ENCODE results near the gene PNN. TPM values are rescaled to one million over a fixed set of nuclear protein-coding genes. Genes with fewer than 3 reads are reported as not detected.

PNN gene
- total RNA-seq, 1 experiment from 2014 or later, result 167 TPM

DNA sequence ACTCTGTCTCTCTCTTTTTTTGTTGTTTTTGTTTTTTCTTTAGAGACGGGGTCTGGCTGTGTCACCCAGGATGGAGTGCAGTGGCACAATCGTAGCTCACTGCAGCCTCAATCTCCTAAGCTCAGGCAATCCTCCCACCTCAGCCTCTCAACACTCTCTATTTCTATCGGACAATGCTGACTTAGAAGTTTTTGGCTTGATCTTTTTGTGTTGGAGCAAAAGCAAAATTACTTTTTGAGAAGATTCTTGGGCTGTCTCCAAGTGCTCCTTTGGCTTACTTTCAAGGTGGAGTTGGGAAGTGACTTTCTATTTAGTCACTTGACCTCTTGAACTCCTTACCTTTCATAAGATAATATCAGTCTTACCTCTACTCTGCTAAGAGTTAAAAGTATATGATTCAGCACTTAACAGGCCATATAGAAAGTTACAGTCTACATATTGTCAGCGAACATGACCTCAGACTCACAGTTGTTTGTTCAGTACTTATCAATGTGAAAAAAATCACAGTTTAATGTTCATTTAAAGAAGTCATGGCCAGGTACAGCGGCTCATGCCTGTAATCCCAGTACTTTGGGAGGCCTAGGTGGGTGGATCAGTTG is 43.2 kb downstream of the PNN start:
- Histone ChIP-seq H3K56ac (ENCODE audit: insufficient read length, low read depth, low read length) (no peak overlapping the region), H3K4me1 (ENCODE audit: insufficient read depth, low read length) (no peaks in the 10 kb centered on the region; the same call in 1 of the 2 replicates), H3K79me1 (ENCODE audit: insufficient read depth, low read depth, low read length, poor library complexity, severe bottlenecking) (no peaks in the 10 kb centered on the region), H3K4ac (ENCODE audit: low read depth, low read length) (no peak overlapping the region), H2AFZ (ENCODE audit: low read length) (no peak overlapping the region), H3K79me2 (ENCODE audit: insufficient read depth, low read length) (no peaks in the 10 kb centered on the region), H4K91ac (ENCODE audit: insufficient read length, low read depth, low read length) (no peak overlapping the region), H3K18ac (ENCODE audit: insufficient read length, low read depth, low read length) (no peak overlapping the region), H4K5ac (ENCODE audit: insufficient read length, low read depth, low read length) (no peak overlapping the region), H3K14ac (ENCODE audit: insufficient read depth, low read length) (no peak overlapping the region), H2BK12ac (ENCODE audit: insufficient read length, low read depth, low read length) (no peak overlapping the region), H4K20me1 (ENCODE audit: control insufficient read depth, insufficient read depth, insufficient read length) (no peaks in the 10 kb centered on the region), H2BK15ac (ENCODE audit: low read depth, low read length) (no peak overlapping the region), H3K4me2 (ENCODE audit: insufficient read depth, insufficient read length, low read length) (no peak overlapping the region), H3T11ph (ENCODE audit: low read length) (no peak overlapping the region), H2BK5ac (ENCODE audit: insufficient read length, low read length) (no peak overlapping the region), H3K27ac (ENCODE audit: insufficient read length, low read depth, low read length) (no peak overlapping the region), H3K9me3 (ENCODE audit: control insufficient read depth, low read depth, low read length) (no peaks in the 10 kb centered on the region), H2AK5ac (ENCODE audit: insufficient read length, low read length) (no peak overlapping the region), H3K9ac (ENCODE audit: extremely low read depth, insufficient read length, low read length) (no peak overlapping the region), H3K23me2 (ENCODE audit: insufficient read length, low read depth, low read length, poor library complexity, severe bottlenecking) (no peaks in the 10 kb centered on the region), H4K8ac (replicated peaks; ENCODE audit: insufficient read length, low read depth, low read length) (no peak overlapping the region), H3K27me3 (ENCODE audit: insufficient read depth, low read length) (no peaks in the 10 kb centered on the region), H2BK20ac (ENCODE audit: low read depth, low read length, poor library complexity, severe bottlenecking) (no peak overlapping the region), H3K23ac (ENCODE audit: insufficient read length, low read depth, low read length) (no peak overlapping the region), H2BK120ac (ENCODE audit: low read depth, low read length, poor library complexity, severe bottlenecking) (no peak overlapping the region)
- Mint-ChIP-seq H3K27me3 (ENCODE audit: low read depth) (no peaks in the 10 kb centered on the region), H3K9me3 (no peaks in the 10 kb centered on the region), H3K27ac (peak overlapping the region in 2 of 3 experiments; percentile 64 to 87; a peak in 2 of 7 replicates), H3K36me3 (ENCODE audit: insufficient read depth in 1 of 3, low read depth in 3 of 3) (no peaks in the 10 kb centered on the region), H3K4me3 (no peak overlapping the region), H3K4me1 (peaks cover 6% of the 10 kb centered on the region in 2 experiments; a peak in 3 of 4 replicates)
- no peak for DNase-seq
- TF ChIP-seq, protein P1, sequence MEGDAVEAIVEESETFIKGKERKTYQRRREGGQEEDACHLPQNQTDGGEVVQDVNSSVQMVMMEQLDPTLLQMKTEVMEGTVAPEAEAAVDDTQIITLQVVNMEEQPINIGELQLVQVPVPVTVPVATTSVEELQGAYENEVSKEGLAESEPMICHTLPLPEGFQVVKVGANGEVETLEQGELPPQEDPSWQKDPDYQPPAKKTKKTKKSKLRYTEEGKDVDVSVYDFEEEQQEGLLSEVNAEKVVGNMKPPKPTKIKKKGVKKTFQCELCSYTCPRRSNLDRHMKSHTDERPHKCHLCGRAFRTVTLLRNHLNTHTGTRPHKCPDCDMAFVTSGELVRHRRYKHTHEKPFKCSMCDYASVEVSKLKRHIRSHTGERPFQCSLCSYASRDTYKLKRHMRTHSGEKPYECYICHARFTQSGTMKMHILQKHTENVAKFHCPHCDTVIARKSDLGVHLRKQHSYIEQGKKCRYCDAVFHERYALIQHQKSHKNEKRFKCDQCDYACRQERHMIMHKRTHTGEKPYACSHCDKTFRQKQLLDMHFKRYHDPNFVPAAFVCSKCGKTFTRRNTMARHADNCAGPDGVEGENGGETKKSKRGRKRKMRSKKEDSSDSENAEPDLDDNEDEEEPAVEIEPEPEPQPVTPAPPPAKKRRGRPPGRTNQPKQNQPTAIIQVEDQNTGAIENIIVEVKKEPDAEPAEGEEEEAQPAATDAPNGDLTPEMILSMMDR (conservative IDR thresholded peaks at IDR 0.05), result no peak
- WGBS (ENCODE audit: extremely low coverage, insufficient read length, low lambda C conversion rate), result no CpG with 5 or more reads among the region's 5 CpGs

Data from H9 (cell line).